NCI-H1436 (cell line): Measurements from ENCODE around the gene RBM23.
"Not testable (repeated sequence)": the region's sequence is repeated elsewhere in the genome, so short reads cannot be mapped to it uniquely, and the experiment has no call there.

Experiments used
- DNase-seq: peaks from one replicate; lab custom pipeline; 2025; lab: John Stamatoyannopoulos, UW

Gene RBM23

GRCh38 chr14:22918804-22919600 is at the start of gene RBM23:
Gene RBM23, minus strand, starts transcription at chr14:22919149.
- peak; percentile 100 for DNase-seq

- no peak for DNase-seq
Observed at GRCh38 chr14:22966783-22967269, 47.9 kb upstream of the RBM23 start.

GRCh38 chr14:22965916-22966782 is 47.2 kb upstream of the RBM23 start:
- not testable (repeated sequence) for DNase-seq

GRCh38 chr14:22962061-22962676 is 43.2 kb upstream of the RBM23 start:
- no peak for DNase-seq

GRCh38 chr14:22955702-22956569 is 37.0 kb upstream of the RBM23 start:
- DNase-seq: no peak

GRCh38 chr14:22952418-22952817 is 33.5 kb upstream of the RBM23 start:
- DNase-seq: no peak

- DNase-seq: not testable (repeated sequence)
Observed at GRCh38 chr14:22951795-22952194, 32.8 kb upstream of the RBM23 start.

- DNase-seq: no peak
Observed at GRCh38 chr14:22945642-22946041, 26.7 kb upstream of the RBM23 start.

- no peak for DNase-seq
Observed at GRCh38 chr14:22939684-22940083, 20.7 kb upstream of the RBM23 start.

- no peak for DNase-seq
Observed at GRCh38 chr14:22935156-22935555, 16.2 kb upstream of the RBM23 start.

GRCh38 chr14:22932146-22932545 is 13.2 kb upstream of the RBM23 start:
- DNase-seq: no peak

GRCh38 chr14:22929961-22930364 is 11.0 kb upstream of the RBM23 start:
- no peak for DNase-seq

- peak; percentile 98 for DNase-seq
Observed at GRCh38 chr14:22929104-22929960, 10.4 kb upstream of the RBM23 start, which contains the start of gene PRMT5. Gene PRMT5, minus strand, starts transcription at chr14:22929376. Its CDS starts 15 bp downstream, at chr14:22929361.

GRCh38 chr14:22928237-22929103 is 9.5 kb upstream of the RBM23 start:
- DNase-seq: no peak

GRCh38 chr14:22926316-22926715 is 7.4 kb upstream of the RBM23 start:
- no peak for DNase-seq

GRCh38 chr14:22925513-22925912 is 6.6 kb upstream of the RBM23 start:
- DNase-seq: no peak

GRCh38 chr14:22923746-22924145 is 4.8 kb upstream of the RBM23 start:
- DNase-seq: no peak

GRCh38 chr14:22922294-22922693 is 3.3 kb upstream of the RBM23 start:
- DNase-seq: no peak

GRCh38 chr14:22920697-22921096 is 1.7 kb upstream of the RBM23 start:
- no peak for DNase-seq

GRCh38 chr14:22919601-22919921 is 612 bp upstream of the RBM23 start:
- no peak for DNase-seq
